Jurkat, Clone E6-1 (cell line): ENCODE data around the gene COX7A2.

Experiments
- DNase-seq: peaks from one replicate; pipeline ENCODE4 v3.0.0-alpha.2; 2011; ENCODE audit warnings: low read depth, low spot score
- H3K4me3 ChIP-seq: 2 replicates; pipeline ENCODE4 v1.5.1; 2011; ENCODE audit warnings: mild to moderate bottlenecking, low read length, control low read depth, moderate library complexity

COX7A2 gene

GRCh38 chr6:75204959-75205775, 38.4 kb downstream of the COX7A2 start:
- H3K4me3 ChIP-seq: no peak overlapping the region
- no peak for DNase-seq

- H3K4me3 ChIP-seq: no peak overlapping the region
- no peak for DNase-seq
These were observed 39.2 kb downstream of the COX7A2 start for GRCh38 chr6:75204217-75204958.

GRCh38 chr6:75203721-75204120, 39.9 kb downstream of the COX7A2 start:
- no peak for DNase-seq
- no peak overlapping the region for H3K4me3 ChIP-seq

GRCh38 chr6:75202676-75203131, 40.9 kb downstream of the COX7A2 start:
- DNase-seq: no peak
- H3K4me3 ChIP-seq: no peak overlapping the region

- H3K4me3 ChIP-seq: no peak overlapping the region
- DNase-seq: no peak
These were observed 41.5 kb downstream of the COX7A2 start for GRCh38 chr6:75201901-75202672.

GRCh38 chr6:75201021-75201420, 42.6 kb downstream of the COX7A2 start:
- H3K4me3 ChIP-seq: no peak overlapping the region
- DNase-seq: no peak

GRCh38 chr6:75199889-75200288, 43.7 kb downstream of the COX7A2 start:
- H3K4me3 ChIP-seq: no peak overlapping the region

GRCh38 chr6:75196081-75196687, 47.4 kb downstream of the COX7A2 start:
- no peak for DNase-seq
- H3K4me3 ChIP-seq: no peak overlapping the region

More at GRCh38 chr6:75199889-75200288, 43.7 kb downstream of the COX7A2 start:
- DNase-seq: no peak

- no peak overlapping the region for H3K4me3 ChIP-seq
- no peak for DNase-seq
These were observed 55.2 kb downstream of the COX7A2 start for GRCh38 chr6:75188221-75188925.
